HUDEP-2 (cell line): ENCODE data around the gene LTBP2.
A peak's percentile ranks its signal among the peaks of the same experiment; 100 is the strongest.

Source experiments
- DNase-seq, 76 experiments: peaks; one replicate each; lab custom pipeline; 2025; ENCODE audit not compliant: unreplicated experiment in 76 of 76; lab: John Stamatoyannopoulos, UW

The LTBP2 gene

GRCh38 chr14:74533576-74533975, 78.5 kb downstream of the LTBP2 start:
- no peak for DNase-seq

DNA sequence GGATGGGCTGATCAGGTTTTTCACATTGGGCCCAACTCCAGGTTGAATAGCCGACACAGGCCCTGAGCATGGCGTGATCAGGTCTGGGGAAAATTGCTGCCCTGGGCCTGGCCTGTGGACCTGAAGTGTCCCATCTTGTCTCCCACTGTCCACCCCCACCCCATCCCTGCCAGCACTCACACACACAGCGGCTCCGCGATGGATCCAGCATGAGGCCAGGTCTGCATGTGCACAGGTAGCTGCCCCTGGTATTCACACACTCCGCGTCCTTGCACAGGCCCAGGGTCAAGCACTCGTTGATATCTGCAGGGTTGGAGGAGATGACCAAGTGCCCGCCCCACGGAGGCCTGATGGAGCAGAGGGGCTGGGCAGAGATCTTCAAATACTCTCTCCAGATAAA, 79.8 kb downstream of the LTBP2 start:
- DNase-seq: no peak

GRCh38 chr14:74531467-74531866, 80.6 kb downstream of the LTBP2 start:
- DNase-seq: peak in 21 of 76 experiments; percentile 4 to 51 (median 16)

- no peak for DNase-seq
Measured at GRCh38 chr14:74531006-74531405, 81.0 kb downstream of the LTBP2 start.

GRCh38 chr14:74528886-74529285, 83.2 kb downstream of the LTBP2 start:
- DNase-seq: peak in 2 of 76 experiments; percentile 10 to 16

DNA sequence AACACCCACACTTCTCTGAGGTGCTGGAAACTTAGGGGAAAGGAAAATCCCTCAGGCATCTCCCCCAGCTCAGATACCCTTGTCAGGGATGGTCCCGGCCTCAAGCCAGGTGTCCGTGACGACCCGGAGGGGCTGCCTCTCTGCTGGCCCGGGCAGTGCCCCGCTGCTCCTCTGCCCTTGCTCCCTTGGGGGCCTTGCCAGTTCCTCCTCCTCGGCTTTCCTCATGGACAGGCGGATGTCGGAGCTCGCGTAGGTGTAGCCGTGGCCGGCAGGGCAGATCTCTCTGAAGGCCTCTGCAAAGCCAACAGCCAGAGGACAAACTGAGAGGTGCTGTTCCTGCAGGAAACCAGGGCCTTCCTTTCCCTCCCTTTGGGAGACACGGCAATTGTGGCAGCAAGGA, 83.6 kb downstream of the LTBP2 start:
- DNase-seq: no peak

- no peak for DNase-seq
Measured at GRCh38 chr14:74527736-74528280, 84.2 kb downstream of the LTBP2 start.

DNA sequence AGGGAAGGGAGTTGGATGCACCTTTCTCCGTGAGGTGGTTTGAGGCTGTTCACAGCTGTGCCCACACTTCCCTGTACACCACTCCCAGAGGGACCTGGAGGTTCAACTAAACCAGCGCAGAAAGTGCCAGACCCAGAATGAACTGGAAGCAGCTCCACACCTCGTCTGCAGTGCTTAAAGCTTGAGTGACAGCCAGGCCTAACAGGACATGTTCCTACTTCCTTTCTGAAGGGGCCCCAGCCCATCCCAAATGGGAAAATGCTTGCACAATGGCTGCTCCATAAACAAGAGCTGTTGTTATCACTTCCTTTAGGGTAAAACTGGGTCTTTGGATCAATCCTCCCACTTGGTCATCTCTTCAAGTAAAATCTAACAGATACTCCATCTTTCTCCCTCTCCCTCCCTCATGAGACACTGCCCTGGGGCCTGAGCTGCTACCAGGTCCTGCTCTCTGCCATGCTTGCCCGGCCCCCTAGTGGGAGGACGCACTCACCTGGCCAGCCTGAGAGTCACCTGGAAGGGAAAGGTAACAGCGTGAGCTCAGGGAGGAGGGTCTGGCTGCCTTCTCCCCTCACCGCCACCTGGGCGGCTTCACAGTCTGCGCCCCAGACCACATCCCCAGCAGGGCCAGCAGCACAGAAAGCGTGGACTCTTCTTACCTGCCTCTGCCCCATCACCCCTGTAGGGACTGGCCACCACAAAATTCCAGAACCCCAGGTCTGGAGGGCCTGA, 85.0 kb downstream of the LTBP2 start:
- no peak for DNase-seq

DNA sequence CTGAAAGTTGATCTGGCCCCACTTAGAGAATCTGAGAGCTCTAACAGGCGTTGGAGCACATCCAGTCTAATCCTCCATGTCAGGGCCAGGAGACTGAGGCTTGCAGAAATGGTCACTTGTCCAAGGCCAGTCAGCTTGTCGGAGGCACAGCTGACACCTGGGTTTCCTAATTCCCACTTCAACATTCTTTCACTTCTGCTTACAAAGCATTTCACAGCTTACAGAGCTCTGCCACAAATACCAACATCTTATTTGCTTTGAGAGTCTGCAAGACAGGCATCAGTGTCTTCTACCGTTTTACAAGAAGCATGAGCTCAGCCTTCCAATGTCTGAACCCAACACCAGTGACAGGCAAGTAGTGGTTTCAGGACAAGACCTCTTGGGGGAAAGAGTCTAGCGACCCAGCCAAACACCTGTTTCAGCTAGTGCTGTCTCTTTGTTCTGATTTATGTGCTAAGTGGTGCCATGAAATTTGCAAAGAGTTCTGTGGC, 86.6 kb downstream of the LTBP2 start:
- DNase-seq: no peak

- DNase-seq: no peak
Measured at GRCh38 chr14:74524812-74525135, 87.3 kb downstream of the LTBP2 start.

- DNase-seq: no peak
Measured at GRCh38 chr14:74524076-74524811, 87.8 kb downstream of the LTBP2 start.

- DNase-seq: no peak
Measured at GRCh38 chr14:74522740-74523139, 89.3 kb downstream of the LTBP2 start.

DNA sequence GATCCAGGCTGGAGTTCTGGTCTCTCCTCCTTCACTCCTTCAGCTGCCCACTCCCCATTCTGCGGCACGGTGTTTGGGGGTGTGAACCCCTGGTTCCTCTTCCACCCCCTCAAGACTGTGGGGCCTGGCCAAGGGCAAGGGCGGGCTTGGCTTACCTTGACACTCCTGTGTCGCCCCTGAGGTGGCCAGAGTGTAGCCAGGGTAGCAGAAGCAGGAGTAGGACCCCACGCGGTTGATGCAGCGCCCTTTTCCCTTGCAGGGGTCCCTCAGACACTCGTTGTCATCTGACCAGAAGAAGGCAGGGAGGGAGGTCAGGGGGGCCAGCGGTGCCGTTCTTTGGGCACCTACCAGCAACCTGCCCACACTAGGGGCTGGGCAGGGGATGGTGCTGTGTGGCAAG, 90.3 kb downstream of the LTBP2 start:
- no peak for DNase-seq

- no peak for DNase-seq
Measured at GRCh38 chr14:74519316-74520074, 92.5 kb downstream of the LTBP2 start.

DNA sequence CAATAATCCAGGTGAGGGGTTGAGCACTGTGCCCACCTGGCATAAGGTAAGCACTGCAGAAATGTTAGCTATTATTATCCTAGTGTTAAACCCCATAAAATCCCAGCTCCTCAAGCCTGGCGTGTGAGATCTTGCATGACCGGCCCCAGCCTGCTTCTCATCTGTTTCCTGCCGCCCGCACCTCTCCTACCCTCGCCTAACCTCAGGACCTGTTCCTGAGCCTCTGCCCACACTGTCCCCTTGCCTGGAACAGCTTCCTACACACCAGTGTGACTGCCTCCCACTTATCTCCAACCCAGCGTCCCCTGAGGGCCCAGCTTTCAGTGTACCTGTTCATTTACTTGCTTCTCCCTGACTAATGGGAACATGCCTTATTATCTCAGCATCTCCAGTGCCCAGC, 93.8 kb downstream of the LTBP2 start:
- DNase-seq: no peak

- no peak for DNase-seq
Measured at GRCh38 chr14:74517731-74518130, 94.3 kb downstream of the LTBP2 start.

DNA sequence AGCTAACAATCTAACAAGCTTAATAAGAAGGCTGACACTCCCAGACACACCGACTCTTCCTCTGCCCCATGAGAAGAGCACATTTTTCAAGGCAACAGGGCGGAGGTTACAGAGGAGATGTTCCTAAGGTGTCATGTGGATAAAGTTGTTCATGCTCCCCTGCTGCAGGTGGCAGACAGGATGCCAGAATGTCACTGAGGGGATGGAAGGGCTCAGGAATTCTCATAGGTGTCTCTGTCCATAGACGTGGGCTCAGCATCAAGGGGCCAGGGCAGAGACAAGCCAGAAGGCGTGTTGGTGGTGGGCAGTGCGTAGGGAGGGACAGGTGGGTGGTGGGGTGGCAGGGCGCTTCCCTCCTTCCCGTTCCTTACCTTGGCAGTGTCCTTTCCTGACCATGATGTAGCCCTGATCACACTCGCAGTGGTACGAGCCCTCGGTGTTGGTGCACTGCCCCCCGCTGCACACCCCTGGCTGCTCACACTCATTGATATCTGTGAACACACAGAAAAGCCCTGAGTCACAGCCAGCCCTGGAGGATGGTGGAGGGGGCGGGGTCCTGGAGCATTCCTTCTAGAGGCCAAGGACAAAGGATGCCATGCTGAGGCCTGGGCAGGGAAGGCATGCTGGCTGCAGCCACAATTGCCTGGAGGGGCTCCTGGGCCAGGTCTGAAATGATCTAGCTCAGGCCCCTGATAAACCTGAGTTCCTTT, 95.4 kb downstream of the LTBP2 start:
- peak in 1 of 76 experiments; percentile 5 for DNase-seq

GRCh38 chr14:74515891-74516412, 96.1 kb downstream of the LTBP2 start:
- DNase-seq: no peak

DNA sequence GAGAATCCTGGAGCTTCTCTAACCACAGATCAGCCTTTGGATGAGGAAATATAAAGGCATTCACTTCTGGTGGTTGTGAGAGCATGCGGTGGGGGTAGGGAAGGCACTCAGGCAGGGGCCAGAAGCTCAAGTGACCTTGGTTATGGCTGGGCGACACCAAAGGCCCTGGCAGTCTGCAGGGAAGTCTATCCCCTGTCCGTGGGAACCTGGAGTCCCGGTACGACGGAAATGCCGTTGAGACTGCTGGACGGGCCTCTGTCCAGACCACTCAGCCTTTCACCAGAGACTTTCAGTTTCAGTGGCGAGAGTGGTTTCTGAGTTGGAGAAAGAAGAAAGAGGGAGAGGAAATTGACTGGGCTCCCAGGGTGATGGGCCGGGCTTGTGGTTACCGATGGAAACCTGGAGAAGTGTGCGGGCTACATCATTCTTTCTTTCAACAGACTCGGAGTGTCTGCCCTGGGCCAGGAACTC, 97.5 kb downstream of the LTBP2 start:
- DNase-seq: no peak
